ENCODE data around the gene MGST3. TPM values are rescaled to one million over a fixed set of nuclear protein-coding genes. Genes with fewer than 3 reads are reported as not detected.
"Not testable (repeated sequence)": the region's sequence is repeated elsewhere in the genome, so short reads cannot be mapped to it uniquely, and the experiment has no call there.

MGST3 gene
- total RNA-seq, 8 experiments from 2014 or later = 56.3 to 337 (median 224) TPM

DNA sequence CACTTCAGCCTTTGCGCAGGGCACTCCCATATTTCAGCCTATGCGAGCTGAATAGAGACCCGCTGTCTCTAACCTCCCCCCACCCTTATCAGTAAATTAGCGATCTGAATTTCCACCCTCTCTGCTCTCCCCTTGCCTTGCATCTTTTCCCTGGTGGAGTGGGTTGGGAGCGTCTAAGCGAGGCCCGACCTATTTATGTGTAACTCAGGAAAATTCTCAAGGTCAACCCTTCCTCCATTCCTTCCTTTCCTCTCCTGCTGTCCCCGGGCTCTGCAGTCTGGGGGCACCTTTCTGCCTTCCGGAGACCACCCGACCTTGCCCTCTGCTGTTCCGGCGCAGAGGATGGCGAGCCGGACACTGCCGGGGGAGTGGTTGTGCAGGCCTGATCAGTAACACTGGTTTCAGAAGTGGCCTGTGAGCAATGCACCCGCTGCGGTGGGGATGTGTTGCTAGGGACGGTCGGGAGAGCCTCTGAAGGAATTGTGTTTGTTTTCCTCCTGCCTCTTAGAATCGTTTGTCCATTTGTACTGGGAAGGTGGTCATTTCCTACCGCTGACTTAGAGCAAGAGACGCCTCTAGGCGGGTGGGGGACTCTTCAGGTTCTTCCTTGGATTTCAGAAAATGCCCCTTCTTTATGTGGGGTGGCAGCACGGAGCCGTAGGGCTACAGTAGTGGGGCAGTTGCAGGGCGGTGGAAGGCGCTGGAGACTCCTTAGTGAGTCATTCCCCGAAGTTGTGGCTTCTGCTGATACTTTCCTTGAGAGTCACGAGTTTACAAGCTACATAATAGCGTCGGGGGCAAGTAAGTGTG lies 513 bp downstream of the MGST3 start:
- in situ Hi-C loops (cut with MboI; ENCODE audit: low pct_unique_long_range_greater_than_20kb in 2 of 9, low sequenced_read_pairs in 9 of 9, unreplicated experiment in 9 of 9) = no loop called here
- Histone ChIP-seq H3K4me1 (replicated peaks in 1 of 2) (peaks cover 14 to 23% of the 10 kb centered on the region in 2 donors), H3K4me3 (peak overlapping the region; percentile 56 to 89 (median 66)), H3K27ac (peak overlapping the region; percentile 69 to 92)
- 0 to 1% (median 0%) methylated on average over 6 to 27 of the region's 31 CpGs; no CpG with 5 or more reads in 4 of the 10 experiments for WGBS, 10 experiments
- peak; percentile 47 to 62 (median 51) for ATAC-seq (replicated peaks in 6 of 8)

- ATAC-seq (replicated peaks in 6 of 8) = no peak
- WGBS, 10 experiments = 0 to 20% (median 10%) methylated on average over 1 to 5 of the region's 5 CpGs; no CpG with 5 or more reads in 2 of the 10 experiments
- H3K4me3 ChIP-seq = peak overlapping the region; percentile 56 to 89 (median 66)
- H3K4me1 ChIP-seq (replicated peaks in 1 of 2) = peaks cover 14 to 25% of the 10 kb centered on the region in 2 donors
- peak overlapping the region in 1 of 2 donors; percentile 92 for H3K27ac ChIP-seq
- in situ Hi-C loops (cut with MboI; ENCODE audit: low pct_unique_long_range_greater_than_20kb in 2 of 9, low sequenced_read_pairs in 9 of 9, unreplicated experiment in 9 of 9) = no loop called here
These were observed 1.1 kb downstream of the MGST3 start for GRCh38 chr1:165632152-165632469.

DNA sequence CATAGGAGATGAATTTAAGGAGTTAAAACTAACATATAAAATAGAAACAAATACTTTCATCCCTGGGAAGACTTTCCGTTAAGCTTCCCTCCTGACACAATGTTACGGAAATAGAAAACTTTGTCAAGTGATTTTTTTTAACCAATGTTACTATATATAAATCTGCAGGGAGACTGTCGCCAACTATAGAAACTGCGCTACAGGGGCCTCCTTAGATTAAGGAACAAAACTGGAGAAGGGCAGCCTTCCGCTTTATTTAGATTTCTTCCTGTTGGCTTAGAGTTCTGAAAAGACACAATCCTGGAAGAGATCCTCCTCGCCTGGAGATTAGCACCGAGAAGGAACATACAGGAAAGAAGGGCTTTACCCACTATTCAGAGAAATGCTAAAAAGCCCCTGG lies 1.5 kb downstream of the MGST3 start:
- no peak for ATAC-seq (replicated peaks in 6 of 8)
- 2 to 70% (median 44%) methylated on average over 2 to 7 of the region's 7 CpGs for WGBS, 10 experiments
- in situ Hi-C loops (cut with MboI; ENCODE audit: low pct_unique_long_range_greater_than_20kb in 2 of 9, low sequenced_read_pairs in 9 of 9, unreplicated experiment in 9 of 9) = no loop called here

DNA sequence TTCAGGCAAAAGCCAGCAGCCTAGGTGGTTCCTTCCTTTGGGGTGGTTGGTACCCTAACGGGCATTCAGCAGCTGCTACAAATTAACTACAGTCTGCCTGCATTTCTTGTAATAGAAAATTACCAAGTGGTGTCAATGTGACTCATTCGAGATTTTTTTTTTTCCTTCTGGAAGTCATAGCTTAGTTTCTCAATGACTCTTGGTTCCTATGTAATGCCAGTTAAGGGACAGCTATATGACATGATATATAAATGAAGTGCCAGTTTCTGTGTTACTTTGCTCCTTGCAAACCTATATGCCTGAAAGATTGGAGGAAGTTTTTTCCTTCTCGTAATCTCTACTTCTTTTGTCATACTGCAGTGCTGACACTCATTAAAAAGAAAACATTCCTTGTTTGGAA lies 2.6 kb downstream of the MGST3 start:
- WGBS, 10 experiments = 10 to 92% (median 70%) methylated on average over 2 to 3 of the region's 3 CpGs
- in situ Hi-C loops (cut with MboI; ENCODE audit: low pct_unique_long_range_greater_than_20kb in 2 of 9, low sequenced_read_pairs in 9 of 9, unreplicated experiment in 9 of 9) = no loop called here
- H3K27ac ChIP-seq = no peak overlapping the region
- no peak overlapping the region for H3K4me3 ChIP-seq
- peaks cover 14 to 25% of the 10 kb centered on the region in 2 donors for H3K4me1 ChIP-seq (replicated peaks in 1 of 2)
- ATAC-seq (replicated peaks in 6 of 8) = peak in 1 of 8 experiments; percentile 1

More for the DNA sequence above, 1.5 kb downstream of the MGST3 start:
- peaks cover 14 to 25% of the 10 kb centered on the region in 2 donors for H3K4me1 ChIP-seq (replicated peaks in 1 of 2)
- H3K27ac ChIP-seq = no peak overlapping the region
- peak overlapping the region; percentile 56 to 89 (median 66) for H3K4me3 ChIP-seq

GRCh38 chr1:165634154-165634921 lies 3.3 kb downstream of the MGST3 start:
- in situ Hi-C loops (cut with MboI; ENCODE audit: low pct_unique_long_range_greater_than_20kb in 2 of 9, low sequenced_read_pairs in 9 of 9, unreplicated experiment in 9 of 9) = no loop called here
- no peak for ATAC-seq (replicated peaks in 6 of 8)
- Histone ChIP-seq H3K4me1 (replicated peaks in 1 of 2) (peaks cover 14 to 25% of the 10 kb centered on the region in 2 donors), H3K4me3 (no peak overlapping the region), H3K27ac (no peak overlapping the region)
- whole genome bisulfite sequencing, 10 experiments = 61 to 87% (median 75%) methylated on average over 1 to 6 of the region's 6 CpGs

DNA sequence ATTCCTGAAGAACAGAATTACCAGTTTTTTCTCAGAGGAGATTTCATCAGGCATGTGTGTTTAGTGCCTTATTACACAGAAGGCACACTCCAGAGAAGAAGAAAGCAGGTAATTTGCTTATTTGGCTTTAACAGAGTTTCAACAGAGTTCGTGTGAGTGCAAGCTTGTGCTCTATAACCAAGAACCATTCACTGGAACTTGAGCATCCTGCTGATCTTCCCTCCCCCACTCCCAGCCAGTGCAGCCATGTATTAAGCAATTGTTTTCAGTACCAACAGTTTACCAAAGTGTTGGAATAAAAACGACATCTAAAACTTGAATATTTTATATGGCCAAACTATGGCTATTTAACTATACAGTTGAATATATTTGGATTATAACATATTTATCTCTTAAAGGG lies 4.3 kb downstream of the MGST3 start:
- WGBS, 10 experiments = 10 to 88% (median 39%) methylated on average over 1 to 2 of the region's 2 CpGs; no CpG with 5 or more reads in 1 of the 10 experiments
- no peak overlapping the region for H3K27ac ChIP-seq
- no peak overlapping the region for H3K4me3 ChIP-seq
- peaks cover 8 to 18% of the 10 kb centered on the region in 2 donors for H3K4me1 ChIP-seq (replicated peaks in 1 of 2)
- no peak for ATAC-seq (replicated peaks in 6 of 8)
- in situ Hi-C loops (cut with MboI; ENCODE audit: low pct_unique_long_range_greater_than_20kb in 2 of 9, low sequenced_read_pairs in 9 of 9, unreplicated experiment in 9 of 9) = no loop called here

GRCh38 chr1:165635823-165636222 lies 4.8 kb downstream of the MGST3 start:
- peaks cover 8 to 18% of the 10 kb centered on the region in 2 donors for H3K4me1 ChIP-seq (replicated peaks in 1 of 2)
- no peak overlapping the region for H3K4me3 ChIP-seq
- no peak overlapping the region for H3K27ac ChIP-seq
- ATAC-seq (replicated peaks in 6 of 8) = no peak
- WGBS, 10 experiments = 43 to 100% (median 50%) methylated on average over 1 to 2 of the region's 2 CpGs; no CpG with 5 or more reads in 3 of the 10 experiments
- in situ Hi-C loops (cut with MboI; ENCODE audit: low pct_unique_long_range_greater_than_20kb in 2 of 9, low sequenced_read_pairs in 9 of 9, unreplicated experiment in 9 of 9) = no loop called here

- in situ Hi-C loops (cut with MboI; ENCODE audit: low pct_unique_long_range_greater_than_20kb in 2 of 9, low sequenced_read_pairs in 9 of 9, unreplicated experiment in 9 of 9) = no loop called here
- H3K4me3 ChIP-seq = no peak overlapping the region
- peaks cover 7 to 14% of the 10 kb centered on the region in 2 donors for H3K4me1 ChIP-seq (replicated peaks in 1 of 2)
- WGBS, 10 experiments = 75 to 100% (median 94%) methylated on average over 1 of the region's 1 CpG; no CpG with 5 or more reads in 4 of the 10 experiments
- no peak for ATAC-seq (replicated peaks in 6 of 8)
- no peak overlapping the region for H3K27ac ChIP-seq
These were observed 6.4 kb downstream of the MGST3 start for GRCh38 chr1:165637427-165637826.

- in situ Hi-C loops (cut with MboI; ENCODE audit: low pct_unique_long_range_greater_than_20kb in 2 of 9, low sequenced_read_pairs in 9 of 9, unreplicated experiment in 9 of 9); H3K27ac ChIP-seq; ATAC-seq (replicated peaks in 6 of 8); H3K4me3 ChIP-seq; H3K4me1 ChIP-seq (replicated peaks in 1 of 2): not testable (repeated sequence)
- WGBS, 10 experiments = 80 to 100% (median 97%) methylated on average over 1 to 7 of the region's 7 CpGs; no CpG with 5 or more reads in 3 of the 10 experiments
These were observed 7.2 kb downstream of the MGST3 start for GRCh38 chr1:165638211-165638610.

GRCh38 chr1:165639821-165640623 lies 9.0 kb downstream of the MGST3 start:
- ATAC-seq (replicated peaks in 6 of 8) = no peak
- in situ Hi-C loops (cut with MboI; ENCODE audit: low pct_unique_long_range_greater_than_20kb in 2 of 9, low sequenced_read_pairs in 9 of 9, unreplicated experiment in 9 of 9) = no loop called here
- no peak overlapping the region for H3K4me3 ChIP-seq
- no peak overlapping the region for H3K27ac ChIP-seq
- WGBS, 10 experiments = 57 to 100% (median 100%) methylated on average over 1 of the region's 1 CpG; no CpG with 5 or more reads in 3 of the 10 experiments
- peaks cover 0 to 2% of the 10 kb centered on the region in 2 donors for H3K4me1 ChIP-seq (replicated peaks in 1 of 2)

DNA sequence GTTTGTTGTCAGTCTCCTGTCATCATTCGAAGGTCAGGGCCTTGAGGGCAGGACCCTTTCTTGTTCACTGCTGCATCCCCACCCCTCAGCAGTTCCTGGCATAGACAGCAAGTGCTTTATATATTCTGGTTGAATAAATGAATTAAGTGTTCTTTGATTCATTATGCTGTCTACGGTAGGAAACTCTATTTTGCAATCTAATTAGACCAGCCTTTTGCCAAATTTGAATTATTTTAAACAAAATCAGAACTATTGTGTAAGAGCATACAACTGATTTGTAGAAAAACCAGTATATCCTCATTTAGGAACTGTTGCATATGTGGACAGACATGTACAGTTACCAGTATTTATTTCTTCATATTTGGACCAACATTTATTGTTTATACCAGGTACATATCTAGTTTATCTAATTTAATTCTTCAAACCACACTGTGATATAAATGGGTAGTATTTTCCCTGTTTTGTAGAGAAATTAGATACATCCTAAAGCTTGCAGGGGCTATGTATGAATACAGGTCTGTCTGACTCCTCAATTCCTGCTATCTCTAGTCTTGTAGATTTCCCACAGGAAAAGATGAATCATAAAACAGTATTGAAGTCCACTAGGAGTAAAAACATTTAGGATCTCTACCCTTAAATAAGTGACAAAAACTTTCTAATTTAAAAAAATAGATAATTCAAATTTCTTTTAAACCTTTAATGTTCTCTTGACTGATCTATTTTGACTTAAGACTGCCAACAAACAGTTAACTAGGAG lies 10.4 kb downstream of the MGST3 start:
- H3K4me3 ChIP-seq = no peak overlapping the region
- ATAC-seq (replicated peaks in 6 of 8) = peak in 2 of 8 experiments; percentile 10 to 29
- H3K27ac ChIP-seq = no peak overlapping the region

GRCh38 chr1:165644064-165644735 lies 13.2 kb downstream of the MGST3 start:
- no peak for ATAC-seq (replicated peaks in 6 of 8)

More for the DNA sequence above, 10.4 kb downstream of the MGST3 start:
- 17 to 100% (median 77%) methylated on average over 1 to 2 of the region's 2 CpGs; no CpG with 5 or more reads in 3 of the 10 experiments for WGBS, 10 experiments
- in situ Hi-C loops (cut with MboI; ENCODE audit: low pct_unique_long_range_greater_than_20kb in 2 of 9, low sequenced_read_pairs in 9 of 9, unreplicated experiment in 9 of 9) = no loop called here
- H3K4me1 ChIP-seq (replicated peaks in 1 of 2) = peaks cover 0 to 2% of the 10 kb centered on the region in 2 donors

More at GRCh38 chr1:165644064-165644735, 13.2 kb downstream of the MGST3 start:
- in situ Hi-C loops (cut with MboI; ENCODE audit: low pct_unique_long_range_greater_than_20kb in 2 of 9, low sequenced_read_pairs in 9 of 9, unreplicated experiment in 9 of 9) = no loop called here
- no peak overlapping the region for H3K4me3 ChIP-seq
- no peaks in the 10 kb centered on the region for H3K4me1 ChIP-seq (replicated peaks in 1 of 2)
- H3K27ac ChIP-seq = no peak overlapping the region
- WGBS, 10 experiments = 83 to 100% (median 88%) methylated on average over 1 to 2 of the region's 2 CpGs; no CpG with 5 or more reads in 1 of the 10 experiments

All from motor neuron (in vitro differentiated cells).